ENCODE results near the gene TRIM36.

TRIM36 gene, protein sequence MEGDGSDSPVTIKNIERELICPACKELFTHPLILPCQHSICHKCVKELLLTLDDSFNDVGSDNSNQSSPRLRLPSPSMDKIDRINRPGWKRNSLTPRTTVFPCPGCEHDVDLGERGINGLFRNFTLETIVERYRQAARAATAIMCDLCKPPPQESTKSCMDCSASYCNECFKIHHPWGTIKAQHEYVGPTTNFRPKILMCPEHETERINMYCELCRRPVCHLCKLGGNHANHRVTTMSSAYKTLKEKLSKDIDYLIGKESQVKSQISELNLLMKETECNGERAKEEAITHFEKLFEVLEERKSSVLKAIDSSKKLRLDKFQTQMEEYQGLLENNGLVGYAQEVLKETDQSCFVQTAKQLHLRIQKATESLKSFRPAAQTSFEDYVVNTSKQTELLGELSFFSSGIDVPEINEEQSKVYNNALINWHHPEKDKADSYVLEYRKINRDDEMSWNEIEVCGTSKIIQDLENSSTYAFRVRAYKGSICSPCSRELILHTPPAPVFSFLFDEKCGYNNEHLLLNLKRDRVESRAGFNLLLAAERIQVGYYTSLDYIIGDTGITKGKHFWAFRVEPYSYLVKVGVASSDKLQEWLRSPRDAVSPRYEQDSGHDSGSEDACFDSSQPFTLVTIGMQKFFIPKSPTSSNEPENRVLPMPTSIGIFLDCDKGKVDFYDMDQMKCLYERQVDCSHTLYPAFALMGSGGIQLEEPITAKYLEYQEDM

GRCh38 chr5:115169487-115170133 lies at the start of gene TRIM36:
TSS of gene TRIM36 (minus strand) at chr5:115169908. CDS start at chr5:115169634, 274 bp downstream.
- DNase-seq: peak; percentile 81

DNA sequence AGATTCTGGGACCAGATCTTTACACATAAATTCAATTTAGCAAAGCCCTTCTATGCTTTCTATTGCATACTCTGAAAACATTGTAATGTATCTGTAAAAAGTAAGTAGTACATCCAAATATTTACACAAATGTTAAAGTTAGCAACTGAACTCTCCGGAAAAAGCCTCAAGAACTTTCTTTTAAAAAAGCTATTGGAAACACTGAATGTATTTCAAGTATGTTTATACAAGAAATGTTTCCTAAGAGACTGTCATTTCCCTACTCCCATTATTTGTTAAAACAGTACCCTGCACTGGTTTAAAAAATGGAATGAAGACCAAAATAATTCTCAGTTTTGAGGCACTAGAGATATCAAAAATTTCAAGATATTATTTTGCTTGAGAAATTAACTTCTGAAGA lies 44.8 kb upstream of the TRIM36 start:
- no peak for DNase-seq

GRCh38 chr5:115209279-115209678 lies 39.6 kb upstream of the TRIM36 start:
- no peak for DNase-seq

DNA sequence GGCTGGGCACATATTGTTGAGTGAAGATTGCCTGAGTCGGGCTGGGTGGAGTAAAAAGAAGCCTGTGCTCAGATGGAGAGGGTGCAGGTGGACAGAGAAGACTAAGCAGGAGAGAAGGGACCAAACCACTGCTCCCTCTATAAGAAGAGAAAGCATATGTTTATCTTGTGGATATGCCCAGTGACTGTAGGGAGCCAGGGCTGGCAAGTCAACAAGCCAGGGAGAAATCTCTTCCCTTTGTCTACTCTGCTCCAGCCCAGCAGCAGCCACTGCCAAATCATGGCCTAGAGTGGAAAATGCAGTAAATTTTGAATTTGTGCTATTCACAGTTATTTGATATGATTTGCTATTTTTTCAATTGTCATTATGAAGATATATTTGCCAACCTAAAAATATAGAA lies 33.2 kb upstream of the TRIM36 start:
- DNase-seq: no peak

GRCh38 chr5:115196161-115196560 lies 26.5 kb upstream of the TRIM36 start:
- no peak for DNase-seq

- no peak for DNase-seq
These were observed 25.0 kb upstream of the TRIM36 start for GRCh38 chr5:115194676-115195075.

DNA sequence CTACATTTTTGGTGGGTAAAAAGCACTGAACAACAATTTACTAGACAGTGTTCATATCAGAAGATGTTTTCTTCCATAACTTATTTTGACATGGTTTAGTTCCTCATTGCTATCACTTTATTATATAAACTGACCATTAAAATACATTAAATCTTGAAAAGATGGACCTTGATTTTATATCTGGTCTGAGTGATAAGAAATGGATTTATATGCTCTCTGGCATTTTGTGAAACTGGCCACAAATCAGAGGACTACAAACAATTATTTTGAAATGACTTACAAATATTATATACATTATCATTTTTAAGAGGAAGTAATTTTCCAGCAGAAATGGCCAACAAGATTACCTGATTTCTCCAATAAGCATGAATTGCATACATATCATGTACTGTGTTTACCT lies 23.6 kb upstream of the TRIM36 start:
- DNase-seq: no peak

GRCh38 chr5:115192098-115192497 lies 22.4 kb upstream of the TRIM36 start:
- no peak for DNase-seq

GRCh38 chr5:115191474-115192031 lies 21.8 kb upstream of the TRIM36 start:
- DNase-seq: no peak

GRCh38 chr5:115190388-115190787 lies 20.7 kb upstream of the TRIM36 start:
- DNase-seq: no peak

DNA sequence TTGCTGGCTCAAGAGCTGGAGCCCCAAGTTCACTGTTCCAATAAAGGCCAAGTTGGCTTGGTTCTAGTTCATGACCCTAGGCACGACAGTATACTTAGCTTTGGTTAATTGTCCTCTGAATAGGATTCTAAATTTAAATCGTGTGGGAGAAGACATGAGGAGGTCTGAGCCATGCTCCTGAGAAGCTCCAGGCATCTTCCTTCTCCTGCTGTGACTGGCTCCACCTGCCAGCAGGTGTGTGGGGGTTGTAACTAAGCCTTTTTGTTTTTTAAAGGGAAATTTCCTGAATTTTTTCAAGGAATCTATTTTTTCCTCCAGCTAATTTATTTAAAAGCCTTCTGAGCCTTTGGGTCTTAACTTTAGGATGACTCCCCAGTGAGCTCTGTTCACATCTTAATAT lies 20.2 kb upstream of the TRIM36 start:
- DNase-seq: no peak

DNA sequence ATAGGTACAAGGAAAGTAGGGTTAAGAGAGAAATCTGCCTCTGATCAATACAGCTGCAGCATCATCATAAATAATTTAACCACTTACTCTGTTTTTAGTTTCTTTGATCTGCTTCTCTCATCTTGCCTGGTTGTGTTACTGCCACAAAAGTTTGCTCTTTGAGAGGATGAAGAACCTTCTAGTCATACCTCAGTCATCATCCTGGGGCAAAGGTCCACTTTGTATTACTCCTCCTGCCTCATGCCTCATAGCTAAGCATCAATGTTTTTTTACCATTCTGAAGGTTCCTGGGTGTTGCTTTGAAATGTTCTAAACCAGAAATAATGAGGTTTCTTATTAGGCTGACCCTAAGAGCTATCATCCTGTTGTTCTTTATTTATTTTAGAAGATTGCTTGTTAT lies 17.1 kb upstream of the TRIM36 start:
- DNase-seq: no peak

- no peak for DNase-seq
These were observed 15.1 kb upstream of the TRIM36 start for GRCh38 chr5:115184770-115185169.

GRCh38 chr5:115181757-115182156 lies 12.0 kb upstream of the TRIM36 start:
- DNase-seq: no peak

GRCh38 chr5:115180165-115180709 lies 10.5 kb upstream of the TRIM36 start:
- no peak for DNase-seq

DNA sequence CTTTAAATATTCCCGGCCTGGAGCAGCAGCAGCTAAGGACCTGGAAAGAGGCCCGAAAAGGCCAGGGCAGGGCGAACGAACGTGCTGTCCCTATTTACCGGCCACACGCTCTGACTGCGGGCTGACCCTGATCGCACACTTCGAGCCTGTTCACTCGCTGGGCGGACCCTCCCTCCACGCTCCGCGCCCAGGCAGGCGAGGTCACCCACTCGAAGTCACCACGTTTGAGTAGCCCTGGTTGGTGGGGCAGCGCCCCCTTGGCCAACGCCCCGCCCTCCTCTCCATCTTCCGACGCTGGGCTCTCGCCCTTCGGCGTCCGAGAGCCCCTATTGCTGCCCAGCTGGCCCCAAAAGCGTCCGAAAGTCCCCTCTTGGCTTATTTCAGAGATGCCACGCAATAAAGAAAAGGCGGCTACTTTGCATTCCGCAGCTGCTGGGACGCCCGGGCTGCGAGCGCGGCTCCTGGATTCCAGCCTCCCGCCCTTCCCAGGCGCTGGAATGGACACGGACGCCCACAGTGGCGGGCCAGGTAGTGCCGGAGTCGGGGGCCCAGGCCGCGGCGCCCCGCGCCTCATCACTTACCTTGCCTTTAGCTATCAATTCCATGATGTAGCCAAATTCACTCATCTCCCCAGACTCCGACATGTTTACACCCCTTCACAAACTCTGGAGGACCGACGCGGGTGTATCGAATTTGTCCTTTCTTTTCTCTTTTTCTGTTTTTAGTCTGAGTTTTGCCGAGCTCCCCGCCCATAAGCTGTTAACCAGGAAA lies 9.9 kb upstream of the TRIM36 start:
- DNase-seq: no peak

DNA sequence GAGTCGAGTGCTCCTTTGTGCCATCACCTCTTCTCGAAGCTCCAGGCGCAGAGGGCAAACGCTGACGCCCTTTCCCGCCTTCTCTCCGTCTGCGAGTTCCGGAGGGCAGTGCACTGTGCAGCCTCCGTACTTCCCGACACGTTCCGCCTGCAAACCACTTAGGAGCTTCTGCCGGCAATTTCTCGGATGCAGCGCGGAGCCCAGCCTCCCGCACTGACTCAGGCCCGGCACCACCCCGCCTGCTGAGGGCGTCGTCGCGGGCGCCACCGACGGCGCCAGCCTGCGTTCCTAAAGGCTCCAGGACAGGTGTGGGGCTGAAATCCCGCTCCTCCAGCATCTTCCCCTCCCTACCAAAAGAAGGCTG lies 9.3 kb upstream of the TRIM36 start:
- DNase-seq: no peak

- no peak for DNase-seq
These were observed 1.3 kb upstream of the TRIM36 start for GRCh38 chr5:115170929-115171510.

- DNase-seq: no peak
These were observed 623 bp upstream of the TRIM36 start for GRCh38 chr5:115170134-115170928.

DNA sequence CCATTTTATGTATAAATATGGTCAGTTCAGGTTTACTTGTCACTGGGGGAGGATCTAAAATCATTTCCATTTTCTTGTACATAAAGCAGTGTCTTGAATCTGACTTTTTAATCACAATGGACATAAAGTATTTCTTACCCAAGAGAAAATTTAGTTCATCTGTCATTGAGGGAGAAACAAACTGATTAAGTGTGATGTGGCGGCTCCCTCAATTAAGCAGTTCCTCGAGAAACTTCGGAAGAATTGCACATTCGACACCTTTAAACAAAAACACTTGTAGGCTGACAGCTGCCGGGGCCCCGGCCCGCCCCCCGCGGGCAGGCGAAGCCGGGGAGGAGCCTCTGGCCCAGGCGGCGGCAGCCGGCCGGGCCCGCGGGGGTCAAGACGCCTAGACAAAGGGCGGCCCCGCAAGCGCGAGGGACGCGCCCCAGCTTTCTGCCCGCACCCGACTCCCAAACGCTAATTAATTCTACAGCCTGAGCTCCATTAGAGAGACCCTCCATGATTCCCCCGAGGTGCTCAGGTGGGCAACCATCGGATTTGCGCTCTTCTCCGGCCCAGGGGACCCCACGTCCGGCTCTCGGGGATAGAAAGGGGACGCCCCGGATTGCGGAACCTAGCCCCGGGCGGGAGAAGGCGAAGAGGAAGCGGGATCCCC lies 750 bp downstream of the TRIM36 start:
- DNase-seq: no peak

Measured in activated effector memory CD4-positive, alpha-beta T cell treated with Interleukin-2 at 50 U/mL for 16 hours (primary cell).